Measurements from ENCODE around the gene SH3PXD2A. TPM values are rescaled to one million over a fixed set of nuclear protein-coding genes. Genes with fewer than 3 reads are reported as not detected.

Gene SH3PXD2A
- total RNA-seq, 5 donors from 2014 or later (not counting 1 experiment from before 2014, with no cell fraction given): 5.8 to 11.8 (median 9.8) TPM

DNA sequence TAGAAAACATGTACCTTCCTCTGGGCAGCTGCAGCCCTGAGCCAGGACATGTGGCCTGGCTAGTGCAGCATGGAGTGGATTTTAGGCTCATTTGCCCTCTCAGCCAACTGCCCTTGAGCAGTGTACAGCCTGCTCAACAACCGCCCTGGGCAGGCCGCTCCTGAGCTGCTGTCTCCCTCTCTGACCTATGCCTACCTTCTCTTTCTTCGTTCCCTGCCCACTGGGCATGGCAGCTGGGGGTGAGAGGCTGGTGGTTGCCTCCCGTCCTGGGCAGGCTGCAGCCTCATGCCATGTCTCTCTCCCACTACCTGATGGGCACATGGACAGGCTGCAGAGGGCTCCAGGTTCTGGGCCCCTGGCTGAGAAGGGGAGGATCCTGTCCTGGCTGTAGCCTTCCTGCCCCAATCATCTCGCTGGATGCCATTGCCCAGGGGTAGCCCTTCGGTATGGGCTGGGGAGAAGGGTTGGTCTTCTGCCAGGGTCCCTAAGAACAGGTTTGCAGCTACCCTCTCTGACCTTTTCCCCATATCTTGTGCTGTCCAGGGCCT is 264.6 kb downstream of the SH3PXD2A start:
- Histone ChIP-seq H3K27ac (ENCODE audit: low read length) (no peak overlapping the region), H3K4me1 (ENCODE audit: control insufficient read depth in 1 of 2, extremely low read depth in 1 of 2, insufficient read depth in 2 of 2, low read length in 2 of 2) (no peaks in the 10 kb centered on the region), H3K36me3 (ENCODE audit: control insufficient read depth in 2 of 2, extremely low read depth in 1 of 2, insufficient read depth in 1 of 2, low read length in 1 of 2) (no peaks in the 10 kb centered on the region), H3K9me3 (no peaks in the 10 kb centered on the region), H3K4me3 (ENCODE audit: control insufficient read depth in 1 of 2, extremely low read depth in 1 of 2, low read length in 1 of 2) (no peak overlapping the region), H3K27me3 (replicated peaks in 1 of 2; ENCODE audit: control insufficient read depth in 2 of 2, extremely low read depth in 1 of 2, insufficient read depth in 2 of 2, low read length in 1 of 2) (no peaks in the 10 kb centered on the region)
- WGBS (ENCODE audit: insufficient coverage): no CpG with 5 or more reads among the region's 6 CpGs
- DNase-seq: no peak
- Mint-ChIP-seq H3K4me3 (no peak overlapping the region), H3K36me3 (peaks cover 2% of the 10 kb centered on the region), H3K27ac (no peak overlapping the region), H3K4me1 (peaks cover 0 to 11% (median 3%) of the 10 kb centered on the region in 3 donors), H3K9me3 (peaks cover 0 to 4% (median 0%) of the 10 kb centered on the region in 3 donors), H3K27me3 (no peaks in the 10 kb centered on the region)
- POLR2A ChIA-PET: no interaction called here
- CTCF ChIA-PET: interaction anchor here (0.5 to 0.6 kb wide), 2 partner anchors 129 to 229 kb away, joined by 3 to 7 read pairs; no protein-coding TSS in a partner anchor
- ATAC-seq (replicated peaks in 1 of 4): no peak

DNA sequence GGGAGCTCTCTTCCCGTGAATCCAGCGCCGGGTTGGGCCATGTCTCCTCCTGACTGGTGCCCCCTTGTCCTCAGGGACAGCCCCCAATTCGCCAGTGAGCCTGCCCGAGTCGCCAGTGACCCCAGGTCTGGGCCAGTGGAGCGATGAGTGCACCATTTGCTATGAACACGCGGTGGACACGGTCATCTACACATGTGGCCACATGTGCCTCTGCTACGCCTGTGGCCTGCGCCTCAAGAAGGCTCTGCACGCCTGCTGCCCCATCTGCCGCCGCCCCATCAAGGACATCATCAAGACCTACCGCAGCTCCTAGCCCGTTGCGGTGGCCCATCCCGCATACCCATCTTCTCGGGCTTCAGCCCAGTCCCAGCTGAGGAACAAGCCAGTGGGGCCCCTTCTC is 265.3 kb downstream of the SH3PXD2A start:
- Histone ChIP-seq H3K4me3 (ENCODE audit: control insufficient read depth in 1 of 2, extremely low read depth in 1 of 2, low read length in 1 of 2) (no peak overlapping the region), H3K36me3 (ENCODE audit: control insufficient read depth in 2 of 2, extremely low read depth in 1 of 2, insufficient read depth in 1 of 2, low read length in 1 of 2) (no peaks in the 10 kb centered on the region), H3K27ac (ENCODE audit: low read length) (no peak overlapping the region), H3K9me3 (no peaks in the 10 kb centered on the region), H3K27me3 (replicated peaks in 1 of 2; ENCODE audit: control insufficient read depth in 2 of 2, extremely low read depth in 1 of 2, insufficient read depth in 2 of 2, low read length in 1 of 2) (no peaks in the 10 kb centered on the region), H3K4me1 (ENCODE audit: control insufficient read depth in 1 of 2, extremely low read depth in 1 of 2, insufficient read depth in 2 of 2, low read length in 2 of 2) (peaks cover 0 to 2% of the 10 kb centered on the region in 2 experiments)
- H3K27me3 Mint-ChIP-seq: no peaks in the 10 kb centered on the region
- ATAC-seq (replicated peaks in 1 of 4): no peak
- no peak for DNase-seq
- H3K4me3 Mint-ChIP-seq: no peak overlapping the region
- 92% methylated on average over 15 of the region's 20 CpGs for WGBS (ENCODE audit: insufficient coverage)
- H3K4me1 Mint-ChIP-seq: peaks cover 0 to 14% (median 3%) of the 10 kb centered on the region in 3 donors
- ChIA-PET POLR2A (no interaction called here), CTCF (interaction anchor here in 1 of 2 donors (0.6 kb wide), 1 partner anchor 230 kb away, joined by 7 read pairs; no protein-coding TSS in a partner anchor)
- peaks cover 0 to 4% (median 0%) of the 10 kb centered on the region in 3 donors for H3K9me3 Mint-ChIP-seq
- H3K27ac Mint-ChIP-seq: no peak overlapping the region
- peaks cover 2% of the 10 kb centered on the region for H3K36me3 Mint-ChIP-seq

GRCh38 chr10:103589074-103589630 is 266.2 kb downstream of the SH3PXD2A start:
- CTCF ChIA-PET: no interaction called here
- no peaks in the 10 kb centered on the region for H3K36me3 ChIP-seq (ENCODE audit: control insufficient read depth in 2 of 2, extremely low read depth in 1 of 2, insufficient read depth in 1 of 2, low read length in 1 of 2)
- WGBS (ENCODE audit: insufficient coverage): 93% methylated on average over 10 of the region's 15 CpGs

DNA sequence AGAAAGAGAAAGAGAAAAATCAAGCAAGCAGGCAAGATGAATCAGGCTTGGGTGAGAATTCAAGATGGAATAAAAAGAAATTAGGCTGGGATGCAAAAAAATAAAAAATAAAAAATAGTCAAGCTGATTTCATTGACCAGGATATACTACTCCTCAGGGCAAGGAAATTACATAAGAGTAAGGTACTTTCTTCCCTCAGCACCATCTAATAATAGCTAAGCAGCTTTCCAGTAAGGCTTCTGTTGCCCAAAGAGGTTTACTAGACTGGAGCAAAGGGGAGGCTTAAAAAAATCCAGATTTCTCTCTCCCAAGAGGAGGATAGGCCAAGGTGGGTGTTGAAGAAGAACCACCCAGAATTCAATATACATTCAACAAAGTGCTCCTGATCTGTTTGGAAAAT is 268.3 kb downstream of the SH3PXD2A start:
- H3K27me3 ChIP-seq (replicated peaks in 1 of 2; ENCODE audit: control insufficient read depth in 2 of 2, extremely low read depth in 1 of 2, insufficient read depth in 2 of 2, low read length in 1 of 2): no peaks in the 10 kb centered on the region
- no peak for ATAC-seq (replicated peaks in 1 of 4)
- no peak overlapping the region for H3K4me3 ChIP-seq (ENCODE audit: control insufficient read depth in 1 of 2, extremely low read depth in 1 of 2, low read length in 1 of 2)
- H3K9me3 ChIP-seq: no peaks in the 10 kb centered on the region
- H3K4me1 Mint-ChIP-seq: peaks cover 14 to 28% (median 14%) of the 10 kb centered on the region in 3 donors
- H3K4me3 Mint-ChIP-seq: no peak overlapping the region
- peaks cover 4 to 17% of the 10 kb centered on the region in 2 experiments for H3K4me1 ChIP-seq (ENCODE audit: control insufficient read depth in 1 of 2, extremely low read depth in 1 of 2, insufficient read depth in 2 of 2, low read length in 2 of 2)
- peaks cover 2% of the 10 kb centered on the region for H3K36me3 Mint-ChIP-seq
- no peaks in the 10 kb centered on the region for H3K27me3 Mint-ChIP-seq
- DNase-seq: no peak
- H3K36me3 ChIP-seq (ENCODE audit: control insufficient read depth in 2 of 2, extremely low read depth in 1 of 2, insufficient read depth in 1 of 2, low read length in 1 of 2): no peaks in the 10 kb centered on the region
- ChIA-PET CTCF (no interaction called here), POLR2A (no interaction called here)
- no peak overlapping the region for H3K27ac ChIP-seq (ENCODE audit: low read length)
- peak overlapping the region; percentile 5 to 33 for H3K27ac Mint-ChIP-seq
- peaks cover 0 to 4% (median 0%) of the 10 kb centered on the region in 3 donors for H3K9me3 Mint-ChIP-seq

More at GRCh38 chr10:103589074-103589630, 266.2 kb downstream of the SH3PXD2A start:
- Mint-ChIP-seq H3K4me3 (no peak overlapping the region), H3K36me3 (peaks cover 2% of the 10 kb centered on the region), H3K4me1 (peaks cover 1 to 16% (median 3%) of the 10 kb centered on the region in 3 donors), H3K27ac (no peak overlapping the region), H3K27me3 (no peaks in the 10 kb centered on the region), H3K9me3 (peaks cover 0 to 4% (median 0%) of the 10 kb centered on the region in 3 donors)
- Histone ChIP-seq H3K27me3 (replicated peaks in 1 of 2; ENCODE audit: control insufficient read depth in 2 of 2, extremely low read depth in 1 of 2, insufficient read depth in 2 of 2, low read length in 1 of 2) (no peaks in the 10 kb centered on the region), H3K27ac (ENCODE audit: low read length) (no peak overlapping the region), H3K4me1 (ENCODE audit: control insufficient read depth in 1 of 2, extremely low read depth in 1 of 2, insufficient read depth in 2 of 2, low read length in 2 of 2) (peaks cover 0 to 7% of the 10 kb centered on the region in 2 experiments), H3K4me3 (ENCODE audit: control insufficient read depth in 1 of 2, extremely low read depth in 1 of 2, low read length in 1 of 2) (no peak overlapping the region), H3K9me3 (no peaks in the 10 kb centered on the region)
- DNase-seq (no peak), ATAC-seq (replicated peaks in 1 of 4) (no peak)
- POLR2A ChIA-PET: no interaction called here

DNA sequence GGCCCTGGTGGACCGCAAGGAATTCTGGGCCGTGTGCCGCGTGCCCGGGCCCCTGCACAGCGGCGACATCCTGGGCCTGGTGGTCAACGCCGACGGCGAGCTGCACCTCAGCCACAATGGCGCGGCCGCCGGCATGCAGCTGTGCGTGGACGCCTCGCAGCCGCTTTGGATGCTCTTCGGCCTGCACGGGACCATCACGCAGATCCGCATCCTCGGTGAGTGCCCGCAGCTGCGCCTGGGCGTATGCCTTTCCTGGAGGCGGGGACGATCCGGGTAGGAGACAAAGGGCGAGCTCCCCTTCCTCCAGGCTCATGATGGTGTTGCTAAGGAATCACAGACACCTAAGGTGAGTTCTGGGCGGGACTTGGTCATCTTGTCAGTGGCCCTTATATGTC is 270.4 kb downstream of the SH3PXD2A start:
- peak overlapping the region; percentile 16 to 71 for H3K27ac Mint-ChIP-seq
- H3K9me3 ChIP-seq: no peaks in the 10 kb centered on the region
- ATAC-seq (replicated peaks in 1 of 4): no peak
- peaks cover 14 to 28% (median 14%) of the 10 kb centered on the region in 3 donors for H3K4me1 Mint-ChIP-seq
- ChIA-PET POLR2A (no interaction called here), CTCF (interaction anchor here in 1 of 2 donors (1.1 kb wide), 1 partner anchor 93 kb away, joined by 3 read pairs; no protein-coding TSS in a partner anchor)
- H3K27ac ChIP-seq (ENCODE audit: low read length): peak overlapping the region; percentile 18
- WGBS (ENCODE audit: insufficient coverage): 78% methylated on average over 32 of the region's 32 CpGs
- peak overlapping the region; percentile 11 to 77 for H3K4me3 ChIP-seq (ENCODE audit: control insufficient read depth in 1 of 2, extremely low read depth in 1 of 2, low read length in 1 of 2)
- no peaks in the 10 kb centered on the region for H3K27me3 Mint-ChIP-seq
- no peaks in the 10 kb centered on the region for H3K36me3 ChIP-seq (ENCODE audit: control insufficient read depth in 2 of 2, extremely low read depth in 1 of 2, insufficient read depth in 1 of 2, low read length in 1 of 2)
- H3K9me3 Mint-ChIP-seq: peaks cover 0 to 4% (median 0%) of the 10 kb centered on the region in 3 donors
- H3K36me3 Mint-ChIP-seq: peaks cover 2% of the 10 kb centered on the region
- peak in 2 of 35 experiments; percentile 4 to 5 for DNase-seq
- H3K27me3 ChIP-seq (replicated peaks in 1 of 2; ENCODE audit: control insufficient read depth in 2 of 2, extremely low read depth in 1 of 2, insufficient read depth in 2 of 2, low read length in 1 of 2): peaks cover 0 to 4% of the 10 kb centered on the region in 2 experiments
- H3K4me1 ChIP-seq (ENCODE audit: control insufficient read depth in 1 of 2, extremely low read depth in 1 of 2, insufficient read depth in 2 of 2, low read length in 2 of 2): peaks cover 4 to 17% of the 10 kb centered on the region in 2 experiments
- peak overlapping the region; percentile 58 to 93 (median 89) for H3K4me3 Mint-ChIP-seq

DNA sequence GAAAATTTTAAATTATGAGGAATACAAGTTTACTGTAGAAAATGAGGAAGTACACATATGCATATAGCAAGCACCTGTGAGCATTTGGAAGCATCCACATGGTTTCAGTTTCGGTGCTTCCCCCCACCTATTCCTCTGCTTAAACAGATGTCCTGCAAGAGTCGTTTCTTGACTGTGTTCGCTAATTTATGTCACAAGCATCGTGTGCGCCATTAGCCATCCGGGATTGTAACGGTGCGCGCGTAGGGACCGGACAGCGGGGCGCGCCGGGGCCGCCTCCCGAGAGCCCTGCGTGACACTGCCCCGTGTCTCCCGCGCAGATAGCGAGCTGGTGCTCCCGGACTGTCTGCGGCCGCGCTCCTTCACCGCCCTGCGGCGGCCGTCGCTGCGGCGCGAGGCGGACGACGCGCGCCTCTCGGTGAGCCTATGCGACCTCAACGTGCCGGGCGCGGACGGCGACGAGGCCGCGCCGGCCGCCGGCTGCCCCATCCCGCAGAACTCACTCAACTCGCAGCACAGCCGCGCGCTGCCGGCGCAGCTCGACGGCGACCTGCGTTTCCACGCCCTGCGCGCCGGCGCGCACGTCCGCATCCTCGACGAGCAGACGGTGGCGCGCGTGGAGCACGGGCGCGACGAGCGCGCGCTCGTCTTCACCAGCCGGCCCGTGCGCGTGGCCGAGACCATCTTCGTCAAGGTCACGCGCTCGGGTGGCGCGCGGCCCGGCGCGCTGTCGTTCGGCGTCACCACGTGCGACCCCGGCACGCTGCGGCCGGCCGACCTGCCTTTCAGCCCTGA is 271.0 kb downstream of the SH3PXD2A start:
- Histone ChIP-seq H3K4me1 (ENCODE audit: control insufficient read depth in 1 of 2, extremely low read depth in 1 of 2, insufficient read depth in 2 of 2, low read length in 2 of 2) (peaks cover 4 to 17% of the 10 kb centered on the region in 2 experiments), H3K27me3 (replicated peaks in 1 of 2; ENCODE audit: control insufficient read depth in 2 of 2, extremely low read depth in 1 of 2, insufficient read depth in 2 of 2, low read length in 1 of 2) (peaks cover 0 to 4% of the 10 kb centered on the region in 2 experiments), H3K4me3 (ENCODE audit: control insufficient read depth in 1 of 2, extremely low read depth in 1 of 2, low read length in 1 of 2) (peak overlapping the region; percentile 68 to 77), H3K36me3 (ENCODE audit: control insufficient read depth in 2 of 2, extremely low read depth in 1 of 2, insufficient read depth in 1 of 2, low read length in 1 of 2) (no peaks in the 10 kb centered on the region), H3K27ac (ENCODE audit: low read length) (peak overlapping the region; percentile 72), H3K9me3 (no peaks in the 10 kb centered on the region)
- ATAC-seq (replicated peaks in 1 of 4) (peak; percentile 82 to 89 (median 86)), DNase-seq (peak; percentile 48 to 88 (median 74))
- Mint-ChIP-seq H3K4me3 (peak overlapping the region; percentile 81 to 93 (median 89)), H3K4me1 (peaks cover 14 to 28% (median 14%) of the 10 kb centered on the region in 3 donors), H3K27ac (peak overlapping the region; percentile 93 to 97), H3K27me3 (no peaks in the 10 kb centered on the region), H3K9me3 (peaks cover 0 to 4% (median 0%) of the 10 kb centered on the region in 3 donors), H3K36me3 (peaks cover 2% of the 10 kb centered on the region)
- ChIA-PET POLR2A (no interaction called here), CTCF (interaction anchor here in 1 of 2 donors (1.1 kb wide), 1 partner anchor 94 kb away, joined by 3 read pairs; no protein-coding TSS in a partner anchor)
- WGBS (ENCODE audit: insufficient coverage): 5% methylated on average over 111 of the region's 111 CpGs

Data from T-cell (primary cell).